Left ventricle myocardium inferior (tissue), 1 donor: ENCODE data around the gene GSK3A. TPM values are rescaled to one million over a fixed set of nuclear protein-coding genes. Genes with fewer than 3 reads are reported as not detected.

ENCODE experiments used
- DNase-seq: peaks from one replicate; pipeline ENCODE4 v3.0.0-alpha.2; 2020
- H3K27ac ChIP-seq: fragments of 200-600 bp; replicated peaks from 2 replicates; pipeline ENCODE4 v1.8.0; 2021
- H3K27me3 ChIP-seq: fragments of 200-600 bp; 2 replicates; pipeline ENCODE4 v1.8.0; 2021; ENCODE audit warnings: low read depth
- H3K36me3 ChIP-seq: fragments of 200-600 bp; 2 replicates; pipeline ENCODE4 v1.8.0; 2021
- H3K4me1 ChIP-seq: fragments of 200-600 bp; 2 replicates; pipeline ENCODE4 v1.8.0; 2021
- H3K4me3 ChIP-seq: fragments of 200-600 bp; 2 replicates; pipeline ENCODE4 v1.8.0; 2021; ENCODE audit warnings: mild to moderate bottlenecking, moderate library complexity
- H3K9me3 ChIP-seq: fragments of 200-600 bp; replicated peaks from 2 replicates; pipeline ENCODE4 v1.8.0; 2021
- CTCF ChIP-seq: fragments of 200-600 bp; IDR thresholded peaks from 2 replicates; pipeline ENCODE4 v1.8.0; 2021; ENCODE audit warnings: antibody characterized with exemption, mild to moderate bottlenecking, borderline replicate concordance
- intact Hi-C: fragments of 100-400 bp; cut with micrococcal nuclease; formaldehyde crosslinking; loops from one replicate; pipeline ENCODE4 v1.11.0; 2022
- total RNA-seq: library from RNA; stranded (reverse); fragmentation: NEBNext Ultra II Directional; extraction: Animal tissue kit (Norgen Biotek cat#: 25700); gene quantifications from one replicate; pipeline ENCODE4 v1.2.1, GENCODE V29; 2021
- donor health status: DM: no; HTN: yes; CAD: no; lungs with severe emphysema.

Gene GSK3A
- total RNA-seq, 1 donor from 2014 or later: 37.6 TPM

GRCh38 chr19:42275517-42275916, 33.1 kb upstream of the GSK3A start:
- H3K4me3 ChIP-seq: no peak overlapping the region
- peaks cover 32% of the 10 kb centered on the region for H3K36me3 ChIP-seq
- peaks cover 80% of the 10 kb centered on the region for H3K4me1 ChIP-seq
- intact Hi-C loops: no loop called here
- DNase-seq: no peak
- no peaks in the 10 kb centered on the region for H3K9me3 ChIP-seq
- no peak for TF ChIP-seq CTCF
- H3K27me3 ChIP-seq: no peaks in the 10 kb centered on the region
- peak overlapping the region; percentile 98 for H3K27ac ChIP-seq

GRCh38 chr19:42275103-42275502, 32.7 kb upstream of the GSK3A start:
- intact Hi-C loops: no loop called here
- DNase-seq: no peak
- H3K36me3 ChIP-seq: peaks cover 32% of the 10 kb centered on the region
- no peaks in the 10 kb centered on the region for H3K27me3 ChIP-seq
- no peak for TF ChIP-seq CTCF
- no peaks in the 10 kb centered on the region for H3K9me3 ChIP-seq
- H3K4me3 ChIP-seq: no peak overlapping the region
- H3K4me1 ChIP-seq: peaks cover 80% of the 10 kb centered on the region
- H3K27ac ChIP-seq: peak overlapping the region; percentile 98

GRCh38 chr19:42274065-42274682, 31.8 kb upstream of the GSK3A start:
- DNase-seq: no peak
- H3K27me3 ChIP-seq: no peaks in the 10 kb centered on the region
- H3K27ac ChIP-seq: no peak overlapping the region
- intact Hi-C loops: no loop called here
- H3K4me1 ChIP-seq: peaks cover 79% of the 10 kb centered on the region
- no peaks in the 10 kb centered on the region for H3K9me3 ChIP-seq
- H3K36me3 ChIP-seq: peaks cover 32% of the 10 kb centered on the region
- TF ChIP-seq CTCF: no peak
- H3K4me3 ChIP-seq: no peak overlapping the region

GRCh38 chr19:42273407-42274064, 31.1 kb upstream of the GSK3A start:
- DNase-seq: no peak
- Histone ChIP-seq H3K27ac (no peak overlapping the region), H3K4me3 (no peak overlapping the region), H3K27me3 (no peaks in the 10 kb centered on the region), H3K4me1 (peaks cover 73% of the 10 kb centered on the region), H3K36me3 (peaks cover 32% of the 10 kb centered on the region), H3K9me3 (no peaks in the 10 kb centered on the region)
- no peak for TF ChIP-seq CTCF
- intact Hi-C loops: no loop called here

- DNase-seq: no peak
- Histone ChIP-seq H3K27me3 (no peaks in the 10 kb centered on the region), H3K27ac (no peak overlapping the region), H3K36me3 (peaks cover 32% of the 10 kb centered on the region), H3K4me3 (no peak overlapping the region), H3K9me3 (no peaks in the 10 kb centered on the region), H3K4me1 (peaks cover 68% of the 10 kb centered on the region)
- intact Hi-C loops: no loop called here
- TF ChIP-seq CTCF: no peak
Measured at GRCh38 chr19:42272989-42273406, 30.6 kb upstream of the GSK3A start.
